ENCODE results near the gene LIN7C.

Gene LIN7C

DNA sequence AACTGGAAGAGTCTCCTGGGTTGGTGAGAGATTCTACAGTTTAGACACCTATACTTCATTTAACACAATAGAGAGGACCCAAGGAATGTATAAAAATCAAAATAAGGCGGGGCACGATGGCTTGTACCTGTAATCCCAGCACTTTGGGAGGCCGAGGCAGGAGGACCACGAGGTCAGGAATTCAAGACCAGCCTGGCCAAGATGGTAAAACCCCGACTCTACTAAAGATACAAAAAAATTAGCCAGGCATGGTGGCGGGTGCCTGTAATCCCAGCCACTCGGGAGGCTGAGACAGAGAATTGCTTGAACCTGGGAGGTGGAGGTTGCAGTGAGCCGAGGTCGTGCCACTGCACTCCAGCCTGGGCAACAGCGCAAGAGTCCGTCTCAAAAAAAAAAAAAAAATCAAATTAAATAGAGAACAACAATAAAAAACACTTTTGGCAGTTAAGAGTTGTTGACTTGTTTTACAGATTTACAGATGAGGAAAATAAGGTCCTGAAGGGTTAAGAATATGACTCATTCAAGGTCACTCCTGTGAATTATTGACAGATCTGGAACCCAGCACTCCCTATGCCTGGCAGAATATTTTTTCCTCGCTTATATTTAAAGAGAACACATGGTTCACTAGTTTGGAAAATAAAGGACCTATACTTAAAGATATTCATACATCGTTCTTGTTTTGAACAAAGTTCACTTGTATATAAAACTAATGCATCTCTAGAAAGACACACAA is 39.2 kb downstream of the LIN7C start:
- H3K9me3 ChIP-seq (ENCODE audit: insufficient read depth, low read depth, low read length): no peaks in the 10 kb centered on the region
- H2AFZ ChIP-seq (ENCODE audit: low read length): no peak overlapping the region
- H3K9me2 ChIP-seq (replicated peaks; ENCODE audit: low read depth, low read length): no peaks in the 10 kb centered on the region
- H3K79me2 ChIP-seq (ENCODE audit: insufficient read depth, low read length): no peaks in the 10 kb centered on the region
- no peaks in the 10 kb centered on the region for H4K20me1 ChIP-seq (ENCODE audit: insufficient read depth, low read length, poor library complexity, severe bottlenecking)
- TF ChIP-seq, protein P1, sequence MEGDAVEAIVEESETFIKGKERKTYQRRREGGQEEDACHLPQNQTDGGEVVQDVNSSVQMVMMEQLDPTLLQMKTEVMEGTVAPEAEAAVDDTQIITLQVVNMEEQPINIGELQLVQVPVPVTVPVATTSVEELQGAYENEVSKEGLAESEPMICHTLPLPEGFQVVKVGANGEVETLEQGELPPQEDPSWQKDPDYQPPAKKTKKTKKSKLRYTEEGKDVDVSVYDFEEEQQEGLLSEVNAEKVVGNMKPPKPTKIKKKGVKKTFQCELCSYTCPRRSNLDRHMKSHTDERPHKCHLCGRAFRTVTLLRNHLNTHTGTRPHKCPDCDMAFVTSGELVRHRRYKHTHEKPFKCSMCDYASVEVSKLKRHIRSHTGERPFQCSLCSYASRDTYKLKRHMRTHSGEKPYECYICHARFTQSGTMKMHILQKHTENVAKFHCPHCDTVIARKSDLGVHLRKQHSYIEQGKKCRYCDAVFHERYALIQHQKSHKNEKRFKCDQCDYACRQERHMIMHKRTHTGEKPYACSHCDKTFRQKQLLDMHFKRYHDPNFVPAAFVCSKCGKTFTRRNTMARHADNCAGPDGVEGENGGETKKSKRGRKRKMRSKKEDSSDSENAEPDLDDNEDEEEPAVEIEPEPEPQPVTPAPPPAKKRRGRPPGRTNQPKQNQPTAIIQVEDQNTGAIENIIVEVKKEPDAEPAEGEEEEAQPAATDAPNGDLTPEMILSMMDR (conservative IDR thresholded peaks at IDR 0.05; ENCODE audit: low read length): no peak
- H3K36me3 ChIP-seq (ENCODE audit: insufficient read depth, low read length): no peaks in the 10 kb centered on the region
- no peaks in the 10 kb centered on the region for H3K27me3 ChIP-seq (ENCODE audit: insufficient read depth, low read length, poor library complexity, severe bottlenecking)
- no peak overlapping the region for H3K9ac ChIP-seq (ENCODE audit: low read depth, low read length, poor library complexity, severe bottlenecking)
- H3K4me2 ChIP-seq (ENCODE audit: low read depth, low read length, poor library complexity, severe bottlenecking): no peak overlapping the region
- no peaks in the 10 kb centered on the region for H3K4me1 ChIP-seq (ENCODE audit: insufficient read depth, low read length, poor library complexity, severe bottlenecking)
- no peak overlapping the region for H3K4me3 ChIP-seq (ENCODE audit: low read length, poor library complexity, severe bottlenecking)
- H3F3A ChIP-seq (ENCODE audit: low read depth): no peaks in the 10 kb centered on the region

DNA sequence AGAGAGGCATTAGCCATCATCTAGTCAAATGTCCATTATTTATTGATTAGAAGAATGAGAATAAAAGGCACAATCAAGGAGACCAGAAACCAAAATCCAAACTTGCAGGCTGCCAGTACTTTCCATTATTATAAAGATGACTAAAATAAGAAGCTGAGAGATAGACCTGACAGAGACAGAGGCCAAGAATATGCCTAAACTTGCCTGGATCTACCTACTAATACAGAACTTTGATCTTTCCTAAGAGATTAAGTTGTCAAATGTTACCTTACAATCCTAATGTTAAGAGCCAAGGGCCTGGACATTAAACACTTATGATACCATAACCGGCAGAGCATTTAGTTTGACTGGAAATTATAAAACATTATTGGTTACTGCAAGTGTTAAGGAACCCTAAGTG is 40.2 kb downstream of the LIN7C start:
- Histone ChIP-seq H3F3A (ENCODE audit: low read depth) (no peaks in the 10 kb centered on the region), H4K20me1 (ENCODE audit: insufficient read depth, low read length, poor library complexity, severe bottlenecking) (no peaks in the 10 kb centered on the region), H3K9me2 (replicated peaks; ENCODE audit: low read depth, low read length) (no peaks in the 10 kb centered on the region), H3K4me1 (ENCODE audit: insufficient read depth, low read length, poor library complexity, severe bottlenecking) (no peaks in the 10 kb centered on the region), H3K36me3 (ENCODE audit: insufficient read depth, low read length) (no peaks in the 10 kb centered on the region), H3K27me3 (ENCODE audit: insufficient read depth, low read length, poor library complexity, severe bottlenecking) (no peaks in the 10 kb centered on the region), H3K4me2 (ENCODE audit: low read depth, low read length, poor library complexity, severe bottlenecking) (no peak overlapping the region), H3K9me3 (ENCODE audit: insufficient read depth, low read depth, low read length) (no peaks in the 10 kb centered on the region), H3K9ac (ENCODE audit: low read depth, low read length, poor library complexity, severe bottlenecking) (no peak overlapping the region), H2AFZ (ENCODE audit: low read length) (no peak overlapping the region), H3K79me2 (ENCODE audit: insufficient read depth, low read length) (no peaks in the 10 kb centered on the region), H3K4me3 (ENCODE audit: low read length, poor library complexity, severe bottlenecking) (no peak overlapping the region)
- TF ChIP-seq, protein P1 (conservative IDR thresholded peaks at IDR 0.05; ENCODE audit: low read length): no peak
- TF ChIP-seq EZH2phosphoT487 (IDR thresholded peaks at IDR 0.05; ENCODE audit: borderline replicate concordance): no peak

DNA sequence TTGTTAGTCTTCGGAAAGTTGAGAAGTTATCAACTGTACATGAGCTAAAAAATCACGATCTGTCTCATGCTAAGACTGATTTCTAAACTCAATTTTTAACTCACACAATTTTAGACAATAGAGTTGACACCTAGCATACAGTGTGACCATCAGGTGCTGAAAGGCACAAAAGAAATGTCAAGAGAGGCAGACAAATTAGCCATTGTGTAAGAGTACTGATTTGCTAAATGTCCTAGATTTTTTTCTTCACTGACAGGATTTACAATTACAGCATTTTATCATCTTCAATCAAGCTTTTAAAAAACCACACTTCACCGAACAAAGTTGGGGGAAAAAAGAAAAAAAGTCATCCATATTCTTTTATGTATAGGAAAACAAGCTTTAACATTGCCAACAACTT is 40.9 kb downstream of the LIN7C start:
- Histone ChIP-seq H3K4me1 (ENCODE audit: insufficient read depth, low read length, poor library complexity, severe bottlenecking) (no peaks in the 10 kb centered on the region), H3F3A (ENCODE audit: low read depth) (no peaks in the 10 kb centered on the region)

More for the DNA sequence above, 40.9 kb downstream of the LIN7C start:
- H3K79me2 ChIP-seq (ENCODE audit: insufficient read depth, low read length): no peaks in the 10 kb centered on the region
- H3K9me3 ChIP-seq (ENCODE audit: insufficient read depth, low read depth, low read length): no peaks in the 10 kb centered on the region
- no peak overlapping the region for H3K4me3 ChIP-seq (ENCODE audit: low read length, poor library complexity, severe bottlenecking)
- no peaks in the 10 kb centered on the region for H3K9me2 ChIP-seq (replicated peaks; ENCODE audit: low read depth, low read length)
- H3K36me3 ChIP-seq (ENCODE audit: insufficient read depth, low read length): no peaks in the 10 kb centered on the region
- H3K9ac ChIP-seq (ENCODE audit: low read depth, low read length, poor library complexity, severe bottlenecking): no peak overlapping the region
- no peak overlapping the region for H3K4me2 ChIP-seq (ENCODE audit: low read depth, low read length, poor library complexity, severe bottlenecking)
- TF ChIP-seq, protein P1 (conservative IDR thresholded peaks at IDR 0.05; ENCODE audit: low read length): no peak
- no peak for TF ChIP-seq EZH2phosphoT487 (IDR thresholded peaks at IDR 0.05; ENCODE audit: borderline replicate concordance)
- no peaks in the 10 kb centered on the region for H3K27me3 ChIP-seq (ENCODE audit: insufficient read depth, low read length, poor library complexity, severe bottlenecking)
- no peak overlapping the region for H2AFZ ChIP-seq (ENCODE audit: low read length)
- no peaks in the 10 kb centered on the region for H4K20me1 ChIP-seq (ENCODE audit: insufficient read depth, low read length, poor library complexity, severe bottlenecking)

Data from Loucy (cell line).